Endodermal cell (in vitro differentiated cells): ENCODE data around the gene BATF. TPM values are rescaled to one million over a fixed set of nuclear protein-coding genes. Genes with fewer than 3 reads are reported as not detected.

ENCODE experiments used
- DNase-seq: peaks from one replicate; pipeline ENCODE4 v3.0.0-alpha.2; 2017
- H3K27ac ChIP-seq: 2 replicates; pipeline ENCODE4 v1.5.1; 2013; ENCODE audit warnings: mild to moderate bottlenecking, low read depth, low read length, moderate library complexity
- H3K27me3 ChIP-seq: 2 replicates; pipeline ENCODE4 v1.6.1; 2013; ENCODE audit warnings: mild to moderate bottlenecking, low read length, moderate library complexity; ENCODE audit not compliant: insufficient read depth, control insufficient read depth, poor library complexity, severe bottlenecking
- H3K36me3 ChIP-seq: 2 replicates; pipeline ENCODE4 v1.7.0; 2013; ENCODE audit warnings: mild to moderate bottlenecking, low read length, moderate library complexity; ENCODE audit not compliant: control insufficient read depth, insufficient read depth
- H3K4me1 ChIP-seq: one replicate; pipeline ENCODE4 v1.7.0; 2013; ENCODE audit warnings: low read length; ENCODE audit not compliant: control insufficient read depth, insufficient read depth
- H3K4me3 ChIP-seq: 2 replicates; pipeline ENCODE4 v1.5.1; 2013; ENCODE audit warnings: mild to moderate bottlenecking, low read length, moderate library complexity
- H3K9ac ChIP-seq: 2 replicates; pipeline ENCODE4 v1.6.1; 2013; ENCODE audit warnings: mild to moderate bottlenecking, low read length, moderate library complexity; ENCODE audit not compliant: poor library complexity, severe bottlenecking; ENCODE audit errors: extremely low read depth
- H3K9me3 ChIP-seq: 2 replicates; pipeline ENCODE4 v1.6.1; 2013; ENCODE audit warnings: mild to moderate bottlenecking, low read length, moderate library complexity; ENCODE audit not compliant: control insufficient read depth
- H3K27ac Mint-ChIP-seq: 2 replicates; pipeline ENCODE4 v1.8.0; 2020; ENCODE audit warnings: mixed read lengths
- H3K27me3 Mint-ChIP-seq: 2 replicates; pipeline ENCODE4 v1.8.0; 2021; ENCODE audit warnings: mild to moderate bottlenecking, mixed read lengths; ENCODE audit not compliant: insufficient read depth
- H3K36me3 Mint-ChIP-seq: 2 replicates; pipeline ENCODE4 v1.8.0; 2020; ENCODE audit warnings: low read depth, mixed read lengths
- H3K4me1 Mint-ChIP-seq: 2 replicates; pipeline ENCODE4 v1.8.0; 2020; ENCODE audit warnings: mixed read lengths
- H3K4me3 Mint-ChIP-seq: 2 replicates; pipeline ENCODE4 v1.8.0; 2020; ENCODE audit warnings: mild to moderate bottlenecking, moderate library complexity, mixed read lengths
- H3K9me3 Mint-ChIP-seq: 2 replicates; pipeline ENCODE4 v1.8.0; 2020; ENCODE audit warnings: mild to moderate bottlenecking, mixed read lengths
- CTCF ChIP-seq: fragments of 200-600 bp; sonication (generic); conservative IDR thresholded peaks from 2 replicates; pipeline ENCODE4 v1.5.0; 2021; ENCODE audit warnings: antibody characterized with exemption, mild to moderate bottlenecking
- WGBS, 2 experiments: methylation state at CpG; one replicate each; pipeline versions ENCODE4 v1.1.5 to v1.1.7; 2013; ENCODE audit warnings: missing lambda C conversion rate in 2 of 2, mixed read lengths in 1 of 2; ENCODE audit not compliant: insufficient coverage in 1 of 2, insufficient read length in 1 of 2; 5-methylcytosine and 5-hydroxymethylcytosine counted together
- total RNA-seq, 2 donors: library from RNA; stranded (reverse); fragmentation: NEBNext Ultra II Directional in 1 of 2; extraction: Animal tissue kit (Norgen Biotek cat#: 25700) in 1 of 2; gene quantifications; 2 replicates in 1 of 2; 3 replicates in 1 of 2; pipeline ENCODE4 v1.2.1, GENCODE V29; 2021

The BATF gene
- total RNA-seq, 2 donors from 2014 or later = not detected

- H3K4me3 ChIP-seq = no peak overlapping the region
- H3K36me3 Mint-ChIP-seq = no peaks in the 10 kb centered on the region
- H3K4me1 Mint-ChIP-seq = peaks cover 4% of the 10 kb centered on the region
- WGBS, 2 experiments = 93 to 94% methylated on average over 7 to 8 of the region's 8 CpGs
- DNase-seq = no peak
- no peaks in the 10 kb centered on the region for H3K9me3 ChIP-seq
- no peak overlapping the region for H3K27ac ChIP-seq
- H3K4me3 Mint-ChIP-seq = no peak overlapping the region
- peaks cover 2% of the 10 kb centered on the region for H3K4me1 ChIP-seq
- H3K27me3 ChIP-seq = no peaks in the 10 kb centered on the region
- H3K36me3 ChIP-seq = no peaks in the 10 kb centered on the region
- no peak overlapping the region for H3K9ac ChIP-seq
- H3K9me3 Mint-ChIP-seq = no peaks in the 10 kb centered on the region
- TF ChIP-seq CTCF = no peak
- no peak overlapping the region for H3K27ac Mint-ChIP-seq
- peaks cover 7% of the 10 kb centered on the region for H3K27me3 Mint-ChIP-seq
Observed at GRCh38 chr14:75527449-75528163, 5.3 kb downstream of the BATF start.

GRCh38 chr14:75531256-75531655, 9.0 kb downstream of the BATF start:
- Mint-ChIP-seq H3K36me3 (no peaks in the 10 kb centered on the region), H3K27ac (no peak overlapping the region), H3K4me1 (no peaks in the 10 kb centered on the region), H3K27me3 (peaks cover 4% of the 10 kb centered on the region), H3K9me3 (no peaks in the 10 kb centered on the region), H3K4me3 (no peak overlapping the region)
- Histone ChIP-seq H3K27me3 (no peaks in the 10 kb centered on the region), H3K9me3 (no peaks in the 10 kb centered on the region), H3K4me3 (no peak overlapping the region), H3K27ac (no peak overlapping the region), H3K36me3 (no peaks in the 10 kb centered on the region), H3K9ac (no peak overlapping the region), H3K4me1 (no peaks in the 10 kb centered on the region)
- no peak for TF ChIP-seq CTCF
- WGBS, 2 experiments = 84 to 92% methylated on average over 2 to 3 of the region's 3 CpGs
- no peak for DNase-seq

GRCh38 chr14:75531660-75532317, 9.5 kb downstream of the BATF start:
- H3K9me3 Mint-ChIP-seq = no peaks in the 10 kb centered on the region
- no peaks in the 10 kb centered on the region for H3K36me3 Mint-ChIP-seq
- WGBS, 2 experiments = 91 to 97% methylated on average over 5 of the region's 5 CpGs
- H3K27ac Mint-ChIP-seq = no peak overlapping the region
- Histone ChIP-seq H3K27ac (no peak overlapping the region), H3K4me3 (no peak overlapping the region), H3K4me1 (no peaks in the 10 kb centered on the region), H3K9me3 (no peaks in the 10 kb centered on the region), H3K9ac (no peak overlapping the region), H3K36me3 (no peaks in the 10 kb centered on the region), H3K27me3 (no peaks in the 10 kb centered on the region)
- H3K27me3 Mint-ChIP-seq = peaks cover 1% of the 10 kb centered on the region
- DNase-seq = no peak
- H3K4me1 Mint-ChIP-seq = no peaks in the 10 kb centered on the region
- H3K4me3 Mint-ChIP-seq = no peak overlapping the region
- no peak for TF ChIP-seq CTCF
